ENCODE data around the gene SNAI3. TPM values are rescaled to one million over a fixed set of nuclear protein-coding genes. Genes with fewer than 3 reads are reported as not detected.

Gene SNAI3
- total and polyA plus RNA-seq, 2 of the 8 experiments (the other 6 are each of a cell fraction or from before 2014, with no cell fraction given), result 8.5 to 13.3 TPM

GRCh38 chr16:88653101-88653500 lies 33.2 kb downstream of the SNAI3 start:
- Histone ChIP-seq H3K18ac (ENCODE audit: extremely low read depth, low read length) (no peak overlapping the region), H3K56ac (replicated peaks; ENCODE audit: insufficient read length, low read depth, low read length) (no peak overlapping the region), H3K4me2 (ENCODE audit: insufficient read depth in 1 of 2, low read depth in 2 of 2, low read length in 2 of 2) (no peak overlapping the region), H3K4ac (replicated peaks; ENCODE audit: insufficient read length, low read depth, low read length) (no peak overlapping the region), H2AK5ac (ENCODE audit: low read depth, low read length) (no peak overlapping the region), H2AFZ (ENCODE audit: low read length) (no peak overlapping the region), H3K27ac (ENCODE audit: low read depth, low read length) (no peak overlapping the region), H3K79me1 (ENCODE audit: low read depth, low read length) (peaks cover 6% of the 10 kb centered on the region), H4K8ac (ENCODE audit: extremely low read depth, insufficient read depth, low read length) (no peak overlapping the region), H3K79me2 (ENCODE audit: control insufficient read depth in 1 of 2, insufficient read depth in 2 of 2, low read length in 2 of 2) (no peaks in the 10 kb centered on the region; a peak in 1 of 4 replicates), H3K4me1 (replicated peaks in 1 of 4; ENCODE audit: control insufficient read depth in 3 of 4, insufficient read depth in 4 of 4, low read length in 3 of 4) (peaks cover 0 to 11% (median 7%) of the 10 kb centered on the region in 4 experiments; a peak in 5 of 7 replicates), H2BK12ac (ENCODE audit: low read depth, low read length) (no peak overlapping the region), H4K91ac (replicated peaks; ENCODE audit: insufficient read length, low read length) (no peak overlapping the region), H3K36me3 (ENCODE audit: control insufficient read depth in 2 of 4, insufficient read depth in 4 of 4, low read length in 3 of 4) (peaks cover 3 to 29% (median 4%) of the 10 kb centered on the region in 4 experiments; a peak in 7 of 8 replicates), H3K4me3 (ENCODE audit: extremely low read depth in 1 of 4, insufficient read depth in 2 of 4, low read depth in 3 of 4, low read length in 4 of 4) (no peak overlapping the region), H2BK5ac (ENCODE audit: low read depth, low read length) (no peak overlapping the region), H3K23me2 (ENCODE audit: low read depth, low read length) (peaks cover 10% of the 10 kb centered on the region; the same call in 1 of the 2 replicates), H2BK15ac (ENCODE audit: low read length) (no peak overlapping the region), H2BK120ac (replicated peaks; ENCODE audit: low read depth, low read length) (no peak overlapping the region), H3K14ac (ENCODE audit: insufficient read length) (no peak overlapping the region), H3K23ac (ENCODE audit: insufficient read length) (no peak overlapping the region), H3K9me3 (ENCODE audit: insufficient read depth in 2 of 2, low read depth in 1 of 2, low read length in 1 of 2) (no peaks in the 10 kb centered on the region), H2BK20ac (ENCODE audit: low read length) (no peak overlapping the region), H3K9ac (replicated peaks in 1 of 4; ENCODE audit: extremely low read depth in 1 of 4, low read depth in 3 of 4, low read length in 3 of 4) (no peak overlapping the region), H4K5ac (ENCODE audit: insufficient read length, low read depth, low read length) (no peak overlapping the region), H3K27me3 (replicated peaks in 1 of 4; ENCODE audit: control insufficient read depth in 3 of 4, extremely low read depth in 1 of 4, insufficient read depth in 3 of 4, low read length in 3 of 4) (no peaks in the 10 kb centered on the region), H4K20me1 (replicated peaks in 1 of 2; ENCODE audit: control insufficient read depth in 1 of 2, insufficient read depth in 2 of 2, low read length in 2 of 2) (peaks cover 0 to 34% of the 10 kb centered on the region in 2 experiments)
- ChIA-PET CTCF (ENCODE audit: partially characterized antibody) (interaction anchor here (1.2 to 1.9 kb wide), 2 partner anchors 69 to 82 kb away, joined by 3 to 4 read pairs; no protein-coding TSS in a partner anchor), POLR2A (ENCODE audit: partially characterized antibody) (interaction anchor here (1.7 to 3.7 kb wide), 2 partner anchors 10 to 11 kb away, joined by 5 to 19 read pairs; partner anchors contain the start of gene MVD)
- FAIRE-seq, result no peak
- DNase-seq (ENCODE audit: low read depth in 1 of 2, low spot score in 2 of 2), result no peak
- WGBS, 2 experiments (ENCODE audit: extremely low coverage in 1 of 2, insufficient coverage in 1 of 2, insufficient read length in 1 of 2, insufficient replicate concordance in 2 of 2, low coverage in 1 of 2, low lambda C conversion rate in 2 of 2, missing lambda C conversion rate in 1 of 2), result 85% methylated on average over 13 of the region's 13 CpGs; no CpG with 5 or more reads in 1 of the 2 experiments
- TF ChIP-seq RBBP5 (IDR thresholded peaks at IDR 0.05; ENCODE audit: borderline replicate concordance, low read depth, low read length), result no peak

All from H1 (cell line).